NOMO-1 (cell line): Measurements from ENCODE around the gene TENM4.

Experiments used
- DNase-seq, 2 experiments: peaks; one replicate each; lab custom pipeline; 2025; ENCODE audit not compliant: unreplicated experiment in 2 of 2; lab: John Stamatoyannopoulos, UW

TENM4 gene

DNA sequence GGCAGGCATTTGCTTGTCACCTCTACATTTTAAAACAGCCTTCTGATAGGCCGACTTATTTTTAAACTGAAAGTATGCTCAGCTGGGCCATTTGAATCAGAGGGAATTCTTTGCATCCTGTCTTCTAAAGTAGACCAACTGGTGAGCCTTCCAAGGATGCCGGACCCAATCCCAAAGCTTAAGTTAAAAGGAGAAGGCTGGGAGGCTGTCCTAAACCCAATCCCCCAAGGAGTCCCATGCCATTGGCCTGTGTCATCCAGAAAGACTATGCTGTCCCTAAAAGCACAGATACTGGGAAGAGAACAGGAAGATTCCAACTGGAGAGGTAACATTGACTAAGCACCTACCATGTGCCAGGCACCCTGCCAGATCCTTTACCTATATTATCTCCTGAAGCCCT is 18.0 kb downstream of the TENM4 start:
- no peak for DNase-seq

DNA sequence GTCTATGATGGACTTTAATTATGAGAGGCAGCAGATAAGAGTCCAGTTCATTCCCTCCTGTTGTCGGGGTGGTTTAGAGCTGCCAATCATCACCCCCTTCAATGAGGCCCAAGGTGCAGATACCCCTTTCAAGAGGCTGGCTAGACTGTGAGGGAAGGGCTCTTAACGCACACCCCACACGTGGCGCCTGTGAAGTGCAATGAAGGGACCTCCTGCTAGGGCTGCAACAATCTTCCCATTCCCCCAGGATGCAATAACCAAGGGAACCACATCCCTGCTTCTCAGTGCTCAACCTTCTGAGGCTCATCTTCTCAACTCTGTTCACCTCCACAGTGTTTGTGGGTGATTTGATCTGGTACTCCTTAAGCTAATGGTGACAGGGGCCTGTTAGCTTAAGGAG is 19.0 kb downstream of the TENM4 start:
- no peak for DNase-seq

DNA sequence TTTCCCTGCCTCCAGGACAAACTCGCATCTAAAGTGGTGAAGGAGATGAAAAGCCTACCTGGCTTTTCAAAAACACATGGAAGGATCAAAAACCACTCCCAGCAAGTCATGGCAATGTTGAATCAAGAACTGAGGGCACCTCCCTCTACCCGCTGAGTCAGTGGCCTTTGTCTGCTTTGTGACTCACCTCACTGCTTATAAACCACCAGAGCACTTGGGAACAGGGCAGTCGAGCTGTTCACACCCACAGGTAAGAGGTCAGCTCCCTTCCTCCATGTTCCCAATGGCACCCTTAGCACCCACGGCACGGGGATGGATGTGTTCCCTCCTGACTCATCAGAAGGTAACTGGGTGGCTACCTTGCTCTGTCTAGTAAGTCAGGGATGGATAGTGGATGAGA is 21.7 kb downstream of the TENM4 start:
- DNase-seq, result no peak

DNA sequence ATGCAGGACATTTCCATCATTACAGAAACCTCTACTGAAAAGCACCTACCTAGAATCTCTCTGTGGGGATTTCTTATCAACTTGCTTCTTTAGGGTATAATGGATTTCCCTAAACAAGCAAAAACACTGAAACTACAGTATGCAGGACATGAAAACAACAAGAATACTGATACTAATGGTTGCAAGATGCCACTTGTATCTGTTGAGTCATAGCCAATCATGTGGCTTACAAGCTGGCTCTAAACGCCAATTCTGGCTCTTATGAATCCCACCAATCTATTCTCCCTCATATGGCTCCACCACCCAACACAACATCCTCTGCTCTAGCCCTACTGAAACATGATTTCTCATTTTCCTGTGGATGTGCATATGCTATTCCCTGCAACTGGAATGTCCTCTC is 22.6 kb downstream of the TENM4 start:
- DNase-seq, result no peak

DNA sequence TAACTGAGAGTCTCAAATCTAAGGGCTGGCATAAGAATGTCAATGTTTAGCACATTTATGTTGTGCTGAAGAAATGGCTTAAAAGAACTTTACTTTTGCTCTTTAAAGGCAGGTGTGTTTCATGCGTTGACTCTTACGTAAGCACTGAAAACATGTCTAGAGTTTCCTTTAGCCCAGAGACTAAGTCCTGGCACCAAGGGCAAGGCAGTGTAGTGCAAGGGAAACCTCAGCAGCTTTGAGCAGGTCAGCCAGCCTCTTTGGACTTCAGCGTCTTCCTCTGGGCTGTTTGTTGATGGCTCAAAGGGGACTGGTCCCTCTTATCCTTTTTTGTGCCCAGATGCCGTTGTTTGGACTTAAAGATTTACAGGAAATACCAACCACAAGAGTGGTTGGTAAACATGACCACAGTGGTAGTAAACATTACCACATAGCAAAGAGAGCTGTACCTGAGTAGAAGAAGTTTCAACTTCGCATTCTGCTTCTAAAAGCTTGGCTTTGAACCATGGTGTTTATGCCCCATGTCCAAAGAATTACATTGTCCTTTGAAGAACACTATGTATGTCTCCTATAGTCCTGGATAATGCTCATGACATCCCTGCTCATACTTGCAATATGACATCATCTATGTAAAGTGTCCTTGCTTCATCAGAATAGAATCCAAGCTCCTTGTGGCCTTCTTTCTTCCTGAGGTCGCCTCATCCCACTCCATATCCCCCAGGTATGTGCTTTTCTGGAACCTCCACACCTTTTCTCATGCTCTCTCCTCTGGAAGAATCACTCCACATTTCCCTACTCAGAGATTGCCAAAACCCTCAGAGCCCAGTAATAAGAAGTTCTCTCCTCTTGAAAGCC is 23.5 kb downstream of the TENM4 start:
- no peak for DNase-seq

DNA sequence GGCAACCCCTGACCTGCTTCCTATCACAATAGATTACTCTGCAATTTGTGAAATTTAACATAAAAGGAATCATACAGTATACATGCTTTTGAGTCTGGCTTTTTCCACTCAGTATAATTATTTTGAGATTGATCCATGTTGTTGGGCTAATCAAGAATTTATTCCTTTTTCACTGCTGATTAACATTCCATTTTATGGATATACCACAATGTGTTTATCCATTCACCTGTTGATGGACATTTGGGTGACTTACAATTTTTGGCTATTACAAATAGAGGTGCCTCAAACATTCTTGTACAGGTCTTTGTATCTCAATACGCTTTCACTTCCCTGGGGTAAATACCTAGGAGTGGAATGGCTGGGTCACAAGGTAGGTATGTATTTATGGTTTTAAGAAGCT is 24.9 kb downstream of the TENM4 start:
- no peak for DNase-seq

DNA sequence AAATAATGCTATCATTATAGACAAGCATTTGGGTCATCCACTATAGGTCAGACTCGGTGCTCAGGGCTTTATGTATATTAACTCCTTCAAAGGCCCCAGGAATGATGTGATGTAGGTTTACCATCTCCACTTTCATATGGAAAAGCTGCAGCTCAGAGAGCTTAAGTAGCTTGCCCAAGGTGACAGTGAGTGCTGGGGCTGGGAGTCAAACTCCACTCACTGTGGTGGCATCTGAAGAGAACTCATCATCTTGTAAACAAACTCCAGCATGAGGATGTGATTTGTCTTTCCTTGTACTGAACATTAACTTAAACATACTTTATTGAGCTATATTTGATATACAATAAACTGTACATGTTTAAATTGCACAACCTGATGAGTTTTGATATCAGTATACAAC is 25.4 kb downstream of the TENM4 start:
- no peak for DNase-seq

DNA sequence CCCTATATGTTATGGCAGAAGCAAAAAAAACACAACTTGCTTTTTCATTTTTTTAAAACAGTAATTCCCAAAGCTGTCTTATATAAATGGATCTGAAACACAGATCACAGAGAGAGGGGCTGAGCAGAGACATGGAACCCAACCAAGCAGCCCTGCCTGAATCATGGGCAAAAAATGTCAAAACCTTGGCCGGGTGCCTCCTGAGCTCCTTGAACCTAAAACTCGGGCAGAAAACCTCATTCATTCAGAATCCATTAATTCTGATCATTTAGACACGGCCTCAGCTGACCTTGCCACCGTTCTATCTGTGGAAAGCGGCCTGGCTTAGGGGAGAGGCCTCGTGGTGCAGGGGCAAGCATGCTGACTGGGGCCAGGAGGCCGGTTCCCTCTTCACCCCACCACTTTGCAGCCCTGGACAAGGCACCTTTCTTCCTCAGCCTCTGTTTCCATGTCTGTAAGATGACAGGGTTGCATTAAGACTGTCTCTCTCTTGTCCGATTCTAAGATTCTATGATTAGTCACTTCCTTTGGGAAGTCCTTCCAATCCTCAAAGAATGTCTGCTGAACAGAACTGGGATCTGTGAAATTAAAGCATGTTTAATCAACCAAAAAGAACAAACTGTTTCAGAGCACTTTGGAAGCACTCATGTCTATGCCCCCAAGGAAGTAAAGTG is 26.0 kb downstream of the TENM4 start:
- no peak for DNase-seq

DNA sequence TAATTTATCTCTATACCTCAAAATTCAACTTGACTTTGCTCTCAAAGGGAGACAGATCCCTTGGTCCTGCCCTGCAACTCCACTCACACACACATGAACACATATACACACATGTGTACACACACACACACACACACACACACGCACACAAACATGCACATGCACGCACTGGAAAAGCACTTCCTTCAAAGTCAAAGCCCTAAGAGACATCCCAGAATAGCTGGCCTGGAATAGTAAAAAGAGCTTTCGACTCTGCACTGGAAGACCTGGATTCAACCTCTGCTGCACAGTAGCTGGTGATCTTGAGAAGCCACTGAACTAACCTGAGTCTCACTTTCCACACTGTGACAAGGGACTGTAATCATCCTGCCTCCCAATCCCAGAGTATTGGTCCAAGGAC is 26.8 kb downstream of the TENM4 start:
- no peak for DNase-seq

DNA sequence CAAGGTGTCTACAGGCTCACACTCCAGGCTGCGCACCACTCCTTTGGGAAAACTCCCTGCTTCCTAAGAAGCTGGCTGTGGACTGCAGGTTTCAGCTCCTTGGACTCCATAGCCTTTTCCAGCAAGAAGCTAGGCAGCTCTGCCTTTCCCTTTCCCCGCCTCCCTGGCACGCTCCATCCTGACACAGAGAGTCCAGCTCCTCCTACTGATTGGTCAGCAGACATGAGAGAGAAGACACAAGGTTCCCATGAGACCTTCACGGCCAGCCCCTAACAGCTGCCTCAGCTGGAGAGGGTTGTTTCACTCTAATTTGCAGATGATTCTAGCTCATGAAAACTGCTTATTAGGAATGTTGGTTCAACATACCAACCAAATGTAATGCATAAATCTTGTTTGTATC is 27.6 kb downstream of the TENM4 start:
- no peak for DNase-seq

DNA sequence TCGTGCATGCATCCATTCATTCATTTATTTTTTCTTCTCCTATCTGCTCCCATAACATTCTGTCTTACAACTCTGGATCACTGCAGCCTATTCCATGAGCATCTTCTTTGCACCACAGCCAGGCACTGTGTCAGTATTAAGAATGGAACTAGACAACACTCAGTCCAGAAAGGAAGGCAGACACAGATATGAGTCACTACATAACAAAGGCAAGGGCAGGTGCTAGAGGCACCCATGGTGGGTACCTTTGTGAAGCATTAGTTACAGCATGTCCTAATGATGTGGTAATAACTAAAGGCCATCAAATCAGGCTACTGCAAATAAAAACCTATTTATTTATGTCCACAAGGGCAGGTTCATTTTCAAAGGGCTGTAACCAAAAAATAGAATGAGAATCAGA is 28.1 kb downstream of the TENM4 start:
- no peak for DNase-seq

DNA sequence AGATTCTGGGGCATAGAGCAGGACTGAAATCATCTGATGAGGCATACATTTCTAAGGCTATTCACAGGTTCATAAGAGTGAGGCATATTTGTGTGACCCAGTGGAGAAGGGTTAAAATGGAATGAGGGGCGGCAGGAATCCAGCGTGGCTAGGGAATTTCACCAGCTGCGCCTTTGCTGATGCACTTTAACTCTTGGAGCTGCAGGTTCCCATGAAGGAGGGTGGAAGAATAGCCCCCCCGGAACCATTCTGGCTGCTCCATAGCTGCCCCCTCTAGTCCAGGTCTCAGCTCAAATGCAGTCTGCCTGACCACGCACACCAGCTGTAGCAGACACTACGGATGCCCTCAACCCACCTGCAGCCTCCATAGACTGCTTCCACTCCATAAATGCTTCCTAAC is 31.5 kb downstream of the TENM4 start:
- no peak for DNase-seq

DNA sequence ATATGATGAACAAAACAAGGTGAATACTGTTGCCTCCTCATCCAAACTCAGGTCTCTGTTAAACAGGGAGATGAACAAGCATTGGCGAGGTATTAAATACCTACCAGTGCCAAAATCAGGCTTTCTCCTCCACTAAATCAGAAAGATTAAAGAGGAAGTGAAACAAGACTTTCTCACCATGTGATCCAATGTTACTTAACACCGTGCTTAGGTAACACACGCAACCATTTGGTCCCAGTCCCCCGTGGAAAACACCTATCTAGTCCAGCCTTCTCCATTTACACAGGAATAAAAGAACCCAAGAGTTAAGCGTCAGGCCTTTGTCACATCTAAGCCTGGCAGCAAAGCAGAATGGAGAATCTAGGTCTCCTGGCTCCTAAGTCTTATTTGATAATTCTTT is 34.5 kb downstream of the TENM4 start:
- peak; percentile 32 to 82 for DNase-seq

DNA sequence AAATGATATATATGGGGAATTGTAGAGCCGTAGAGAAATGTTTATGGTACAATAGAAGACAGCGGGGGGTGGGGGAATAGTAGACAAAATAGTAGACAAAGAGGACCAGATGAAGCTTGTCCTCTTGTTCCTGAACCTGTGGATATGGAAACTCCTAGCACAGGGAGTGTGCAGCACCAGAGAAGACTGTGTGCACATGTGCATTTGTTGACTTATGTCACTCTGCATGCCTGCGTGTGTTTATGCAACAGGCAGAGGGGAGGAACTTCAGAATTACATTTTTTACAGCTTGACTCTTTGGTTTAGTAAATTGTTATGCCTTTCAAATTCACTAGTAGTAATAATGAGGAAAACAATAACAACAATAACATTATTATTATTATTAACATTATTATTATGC is 36.0 kb downstream of the TENM4 start:
- peak in 1 of 2 experiments; percentile 19 for DNase-seq

DNA sequence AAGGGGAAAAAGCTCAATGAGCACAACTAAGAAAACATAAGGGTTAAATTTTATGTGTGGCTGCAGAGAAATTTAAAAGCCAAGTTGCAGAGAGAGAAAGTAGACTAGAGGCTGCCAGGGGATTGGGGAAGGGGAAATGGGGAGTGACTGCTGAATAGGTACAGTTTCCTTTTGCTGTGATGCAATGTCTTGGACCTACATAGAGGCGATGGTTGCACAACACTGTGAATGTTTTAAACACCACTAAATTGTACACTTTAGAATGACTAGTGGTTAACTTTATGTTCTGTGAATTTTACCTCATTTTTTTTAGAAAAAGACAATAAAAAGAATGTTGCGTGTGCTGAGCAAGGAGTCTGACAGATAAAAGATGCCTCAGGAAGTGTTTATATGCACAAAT is 36.5 kb downstream of the TENM4 start:
- DNase-seq, result peak; percentile 66 to 95

DNA sequence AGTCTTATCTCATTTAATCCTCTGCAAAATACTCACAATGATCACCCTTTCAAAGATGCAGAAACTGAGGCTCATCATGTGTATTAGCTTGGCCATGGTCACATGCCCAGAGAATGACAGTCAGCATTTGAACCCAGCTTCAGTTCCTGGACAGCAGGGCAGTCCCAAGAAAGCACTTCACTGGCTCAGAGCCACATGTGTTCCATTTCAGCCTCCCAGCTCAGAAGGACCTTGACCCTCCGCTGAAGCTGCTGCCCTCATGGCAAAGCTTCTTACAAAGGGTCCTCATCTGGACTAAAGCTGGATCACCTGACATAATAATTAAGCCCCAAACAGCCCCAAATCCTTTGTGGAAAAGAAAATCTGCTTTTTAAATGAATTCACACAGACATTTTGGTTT is 37.0 kb downstream of the TENM4 start:
- DNase-seq, result no peak

DNA sequence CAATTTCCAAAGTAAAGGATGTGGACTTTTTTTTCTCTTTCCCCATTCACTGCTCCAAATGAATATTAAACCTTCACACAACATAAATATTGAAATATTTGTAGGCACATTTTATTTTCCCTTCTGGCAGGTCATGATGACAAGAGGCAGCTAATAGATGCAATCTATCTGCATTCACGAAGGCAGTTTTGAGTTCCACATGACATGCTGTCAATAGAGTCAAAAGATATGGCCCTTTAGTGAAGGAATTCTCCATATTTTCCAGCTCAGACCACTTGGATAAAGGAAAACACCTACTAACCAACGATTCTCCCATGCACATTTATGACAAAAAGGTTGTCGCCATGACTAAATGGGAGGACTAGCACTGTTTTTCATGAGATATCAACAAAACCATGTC is 37.9 kb downstream of the TENM4 start:
- DNase-seq, result no peak

DNA sequence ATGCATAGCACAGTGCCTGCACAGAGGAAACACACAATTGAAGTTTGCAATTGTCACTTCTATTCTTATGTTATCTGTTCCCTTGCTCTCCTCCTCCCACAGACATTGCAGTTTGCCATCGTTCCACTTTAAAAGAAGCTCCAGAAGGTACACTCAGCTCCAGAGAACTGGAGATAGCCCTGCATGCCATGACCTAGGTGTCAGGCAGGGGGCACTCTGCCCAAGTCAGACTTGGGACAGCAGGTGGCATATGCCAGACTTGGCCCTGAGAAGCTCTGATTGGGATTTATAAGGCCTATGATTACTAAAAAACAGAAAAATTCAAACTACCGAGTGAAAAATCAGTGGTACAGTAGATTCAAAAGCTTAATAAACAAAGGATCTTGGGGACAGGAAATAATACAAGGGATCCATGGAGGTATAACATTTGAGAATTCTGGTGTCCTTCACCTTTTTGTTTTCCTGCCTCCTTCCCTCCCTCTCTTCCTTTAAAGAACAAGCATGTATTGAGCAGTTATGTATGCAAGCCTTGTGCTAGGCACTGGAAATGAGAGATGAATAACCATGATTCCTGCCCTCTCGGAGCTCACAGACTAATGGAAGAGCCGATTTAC is 40.0 kb downstream of the TENM4 start:
- peak in 1 of 2 experiments; percentile 13 for DNase-seq

DNA sequence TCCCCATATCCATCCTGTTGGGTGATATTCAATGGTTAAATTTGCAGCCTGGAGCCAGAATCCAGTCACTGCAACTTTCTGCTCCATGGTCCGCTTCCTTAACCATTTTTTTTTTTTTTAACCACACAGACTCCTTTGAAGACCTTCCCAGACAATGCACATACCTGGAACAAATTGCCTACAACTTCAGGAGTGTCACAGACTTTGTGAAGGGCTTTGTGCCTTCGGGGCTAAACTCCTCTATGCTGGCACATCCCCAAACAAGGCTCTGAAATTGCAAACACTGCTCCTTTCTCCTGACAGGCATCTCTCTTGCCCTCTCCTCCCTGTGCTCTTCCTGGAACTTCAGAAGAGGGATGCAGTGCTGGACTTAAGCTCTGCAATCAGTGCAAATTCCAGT is 40.6 kb downstream of the TENM4 start:
- DNase-seq, result no peak

DNA sequence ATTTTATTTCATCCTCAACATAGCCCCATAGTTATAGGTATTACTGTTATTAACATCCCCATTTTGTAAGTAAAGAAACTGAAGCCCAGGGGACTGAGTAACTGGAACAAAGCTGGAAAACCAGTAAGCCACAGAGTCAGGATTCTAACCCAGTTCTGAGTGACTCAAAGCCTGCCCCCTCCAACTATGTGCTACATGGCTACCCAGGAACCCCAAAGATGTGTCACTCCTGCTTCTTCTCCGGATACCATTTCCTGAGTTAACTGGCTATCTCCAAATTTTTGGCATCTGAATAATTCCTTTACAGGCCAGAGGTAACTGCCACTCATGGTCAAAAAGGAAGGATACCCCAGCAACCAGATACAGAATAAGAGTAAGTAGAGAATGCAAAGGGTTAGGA is 43.6 kb downstream of the TENM4 start:
- DNase-seq, result no peak

DNA sequence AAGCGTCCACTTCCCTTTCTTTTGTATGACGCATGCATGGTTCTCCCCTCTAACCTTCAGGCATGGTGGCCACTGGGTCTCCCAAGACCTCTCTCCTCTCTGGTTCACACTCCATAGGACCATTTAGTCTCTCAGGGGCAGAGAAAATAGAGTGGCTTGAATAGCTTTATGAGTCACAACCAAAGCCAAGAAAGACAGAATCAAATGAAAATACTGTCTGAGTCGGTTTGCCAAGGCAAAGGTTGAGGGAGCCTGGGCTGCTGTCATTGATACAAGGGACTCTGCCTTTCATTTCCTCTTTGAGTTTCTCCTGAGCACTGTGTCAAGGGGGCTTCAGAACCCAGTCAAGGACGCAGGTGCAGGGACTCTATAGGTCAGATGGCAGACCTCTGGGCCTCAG is 44.2 kb downstream of the TENM4 start:
- DNase-seq, result no peak

DNA sequence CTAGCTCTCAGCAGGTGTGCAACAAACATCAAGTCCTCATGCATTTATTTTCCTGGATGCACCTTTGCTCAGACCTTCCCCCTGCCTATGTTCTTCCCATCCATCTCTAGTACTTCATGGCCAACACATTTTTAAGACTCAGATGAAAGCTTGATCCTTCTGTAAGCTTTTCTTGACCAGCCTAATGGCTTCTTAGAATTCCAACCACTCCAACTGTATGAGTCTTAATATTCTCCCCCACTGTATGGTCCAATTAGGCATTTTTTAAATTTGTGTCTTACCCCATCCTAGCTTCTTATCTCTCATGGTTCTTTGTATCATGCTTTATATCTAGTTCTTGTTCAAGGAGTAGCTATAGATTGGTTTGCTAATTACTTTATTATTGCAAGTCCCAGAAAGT is 44.8 kb downstream of the TENM4 start:
- DNase-seq, result no peak
